GM12801 (cell line): Measurements from ENCODE around the gene MS4A6A.

Experiments
- CTCF ChIP-seq: IDR thresholded peaks from one replicate; pipeline ENCODE4 v1.5.1; 2011; ENCODE audit warnings: control low read depth; ENCODE audit not compliant: insufficient read length; ENCODE audit errors: extremely low read depth

Gene MS4A6A

GRCh38 chr11:60182541-60183330 lies at the start of gene MS4A6A:
Gene MS4A6A, minus strand, starts transcription at chr11:60183083. Its CDS starts 1,356 bp downstream, at chr11:60181727.
- TF ChIP-seq CTCF: no peak

GRCh38 chr11:60230681-60231080 lies 47.8 kb upstream of the MS4A6A start:
- no peak for TF ChIP-seq CTCF

GRCh38 chr11:60222141-60222540 lies 39.3 kb upstream of the MS4A6A start:
- no peak for TF ChIP-seq CTCF

- no peak for TF ChIP-seq CTCF
These were observed 38.8 kb upstream of the MS4A6A start for GRCh38 chr11:60221692-60222091.

- TF ChIP-seq CTCF: no peak
These were observed 38.3 kb upstream of the MS4A6A start for GRCh38 chr11:60221181-60221580.

GRCh38 chr11:60214386-60214785 lies 31.5 kb upstream of the MS4A6A start:
- no peak for TF ChIP-seq CTCF

GRCh38 chr11:60211206-60211605 lies 28.3 kb upstream of the MS4A6A start:
- TF ChIP-seq CTCF: no peak
